Endothelial cell of hepatic sinusoid (primary cell): ENCODE results near the gene EPB41L4A.

Experiments used
- in situ Hi-C: cut with HindIII; loops from 2 replicates; pipeline ENCODE4 v1.10.0; 2017; ENCODE audit warnings: low sequenced_read_pairs

Gene EPB41L4A

DNA sequence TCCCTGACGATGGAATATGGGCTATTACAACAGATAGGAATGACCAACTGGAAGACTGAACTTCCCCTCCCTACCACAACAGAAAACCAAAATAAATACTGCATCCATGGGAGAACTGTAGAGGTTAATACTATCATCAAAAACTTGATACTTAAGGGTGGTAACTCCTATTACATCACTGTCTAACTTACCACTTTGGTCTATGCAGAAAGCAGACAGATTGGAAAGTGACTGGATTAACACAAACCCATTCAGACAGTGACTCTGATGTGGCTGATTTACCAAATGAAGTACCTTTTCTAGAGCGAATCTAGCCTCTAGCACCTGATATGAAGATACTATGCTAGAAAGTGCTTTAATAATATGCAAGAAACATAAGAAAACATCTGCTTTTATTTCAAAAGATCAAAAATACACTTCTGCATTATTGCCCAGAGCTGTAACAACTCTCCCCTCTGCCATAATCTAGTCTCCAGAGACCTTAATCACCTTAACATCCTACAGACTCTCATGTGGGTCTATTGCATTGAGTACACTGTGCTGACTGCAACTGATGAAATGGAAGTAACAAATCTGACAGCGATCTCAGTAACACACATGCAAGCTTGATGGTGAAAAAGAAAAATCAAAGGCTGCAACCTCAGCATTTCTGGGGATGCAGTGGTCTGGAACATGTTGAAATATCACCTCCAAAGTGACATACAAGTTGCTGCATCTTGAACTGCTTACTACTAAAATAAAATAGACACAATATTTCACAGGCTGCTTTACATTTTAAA lies 62.7 kb downstream of the EPB41L4A start:
- in situ Hi-C loops, result no loop called here

DNA sequence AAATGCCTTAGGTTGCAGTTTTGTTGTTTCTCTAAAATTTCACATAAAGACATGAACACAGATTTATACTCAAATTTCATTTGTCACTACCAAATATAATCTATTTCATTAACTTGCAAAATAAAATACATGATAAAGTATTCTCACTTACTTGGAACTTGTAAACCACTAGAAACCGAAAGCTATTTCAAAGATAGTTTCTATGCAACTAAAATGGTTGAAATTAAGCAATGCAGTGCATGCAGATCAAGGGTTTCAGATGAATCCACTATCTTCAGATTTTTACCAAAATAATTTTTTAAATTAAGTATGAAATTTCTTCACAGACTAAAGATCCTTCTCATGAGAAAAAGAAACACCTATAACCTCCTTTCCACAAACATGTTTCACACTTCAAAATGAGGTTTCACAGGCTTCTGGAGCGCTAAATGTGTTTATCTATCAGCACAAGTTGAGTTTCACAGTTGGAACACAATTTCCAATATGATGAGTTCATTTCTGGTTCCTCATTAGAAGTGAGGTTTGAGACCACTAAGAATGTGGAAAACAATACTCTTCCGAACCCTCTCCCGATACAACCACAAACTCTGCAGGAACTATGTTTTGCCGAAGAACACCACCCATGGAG lies 63.9 kb downstream of the EPB41L4A start:
- in situ Hi-C loops, result no loop called here

DNA sequence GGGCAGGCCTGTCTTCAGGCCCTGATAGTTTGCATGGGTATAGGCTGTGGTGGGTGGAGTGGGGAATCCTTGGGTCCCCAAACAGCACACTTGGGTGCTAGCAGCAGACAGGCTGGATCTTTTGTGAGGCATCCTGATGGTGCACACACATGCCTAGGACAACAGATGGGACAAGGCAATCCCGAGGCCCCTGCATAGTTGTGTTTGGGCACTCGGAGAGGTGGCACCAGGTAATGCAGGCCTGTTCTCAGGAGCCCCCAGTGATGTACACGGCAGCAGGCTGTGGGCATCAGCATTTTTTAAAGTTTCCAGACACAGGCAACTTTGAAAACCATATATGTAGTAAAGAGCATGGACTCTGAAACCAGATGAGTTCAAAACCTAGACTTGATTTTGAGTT lies 65.4 kb downstream of the EPB41L4A start:
- in situ Hi-C loops, result no loop called here

DNA sequence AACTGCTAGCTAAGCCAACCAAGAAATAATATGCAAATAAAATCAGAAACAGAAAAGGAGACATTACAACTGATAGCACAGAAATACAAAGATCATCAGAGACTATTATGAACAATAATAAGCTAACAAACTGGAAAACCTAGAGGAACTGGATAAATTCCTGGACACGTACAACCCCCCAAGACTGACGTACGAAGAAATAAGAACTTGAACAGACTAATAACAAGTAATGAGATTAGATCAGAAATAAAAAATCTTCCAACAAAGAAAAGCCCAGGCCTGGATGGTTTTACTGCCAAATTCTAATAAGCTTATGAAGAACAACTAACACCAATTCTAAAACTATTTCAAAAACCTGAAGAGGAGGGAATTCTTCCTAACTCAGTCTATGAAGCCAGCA lies 67.9 kb downstream of the EPB41L4A start:
- in situ Hi-C loops, result no loop called here

DNA sequence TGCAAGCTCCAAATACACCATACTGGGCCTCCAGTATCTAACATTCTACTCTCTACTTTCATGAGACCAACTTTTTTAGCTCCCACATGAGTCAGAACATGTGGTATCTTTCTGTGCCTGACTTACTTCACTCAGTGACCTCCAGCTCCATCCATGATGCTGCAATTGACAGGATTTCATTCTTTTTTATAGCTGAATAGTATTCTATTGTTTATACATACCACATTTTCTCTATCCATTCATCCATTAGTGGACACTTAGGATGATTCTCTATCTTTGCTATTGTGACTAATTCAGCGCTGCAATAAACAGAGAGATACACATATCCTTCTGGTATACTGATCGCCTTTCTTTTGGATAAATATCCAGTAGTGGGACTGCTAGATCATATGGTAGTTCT lies 68.5 kb downstream of the EPB41L4A start:
- in situ Hi-C loops, result no loop called here

DNA sequence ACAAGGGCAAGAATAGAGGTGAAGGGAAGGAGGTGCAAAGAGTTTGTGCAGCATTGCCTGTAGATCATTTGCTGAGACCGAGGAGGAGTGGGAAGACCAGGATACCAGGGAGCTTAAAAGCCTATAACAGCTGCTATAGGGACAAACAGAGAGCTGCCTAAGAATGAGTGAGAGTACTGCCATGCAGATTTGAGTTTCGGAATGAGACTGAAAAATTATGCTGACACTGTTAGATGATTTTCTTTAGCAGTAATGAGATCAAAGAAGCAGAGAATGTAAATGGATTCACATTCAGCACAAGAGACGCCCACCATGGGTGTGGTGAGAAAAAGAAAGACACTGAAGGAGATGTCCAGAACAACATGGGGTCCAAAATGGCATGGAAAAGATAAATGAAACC lies 69.7 kb downstream of the EPB41L4A start:
- in situ Hi-C loops, result no loop called here

DNA sequence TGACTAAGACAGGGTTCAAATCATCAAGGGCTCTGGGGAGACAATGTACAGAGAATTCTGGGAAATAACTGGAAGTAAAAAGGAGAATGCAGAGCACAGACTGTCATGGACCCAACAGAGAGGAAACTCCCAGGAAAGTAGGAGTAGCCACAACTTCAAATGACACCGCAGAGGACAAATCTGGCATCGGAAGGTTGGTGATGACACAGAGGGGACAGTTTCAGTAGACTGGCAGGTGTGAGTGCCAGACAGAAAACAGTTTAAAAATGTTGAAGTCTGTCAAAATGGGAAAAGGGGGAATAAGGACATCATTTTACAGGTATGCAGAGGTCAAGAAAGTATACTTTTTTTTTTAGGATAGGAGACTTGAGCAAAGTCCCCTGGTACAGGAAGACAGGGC lies 70.2 kb downstream of the EPB41L4A start:
- in situ Hi-C loops, result no loop called here

DNA sequence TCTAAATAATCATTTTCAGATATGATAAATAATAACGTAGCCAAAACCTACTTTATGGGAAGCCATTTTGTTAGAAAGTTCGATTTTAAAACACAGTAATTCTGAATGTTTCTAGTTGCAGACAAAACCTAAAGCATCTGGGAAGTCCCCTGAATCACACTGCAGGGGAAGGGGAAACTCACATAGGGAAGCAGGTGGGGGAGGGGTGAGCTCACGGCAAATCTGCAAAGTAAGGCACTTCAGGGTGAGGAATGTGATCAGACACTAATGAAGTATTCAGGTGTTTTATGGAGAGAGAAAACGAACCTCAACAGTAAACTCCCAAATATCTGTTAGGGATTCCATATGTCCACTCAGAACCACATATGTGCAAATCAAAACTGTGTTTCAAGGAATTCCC lies 70.7 kb downstream of the EPB41L4A start:
- in situ Hi-C loops, result no loop called here

DNA sequence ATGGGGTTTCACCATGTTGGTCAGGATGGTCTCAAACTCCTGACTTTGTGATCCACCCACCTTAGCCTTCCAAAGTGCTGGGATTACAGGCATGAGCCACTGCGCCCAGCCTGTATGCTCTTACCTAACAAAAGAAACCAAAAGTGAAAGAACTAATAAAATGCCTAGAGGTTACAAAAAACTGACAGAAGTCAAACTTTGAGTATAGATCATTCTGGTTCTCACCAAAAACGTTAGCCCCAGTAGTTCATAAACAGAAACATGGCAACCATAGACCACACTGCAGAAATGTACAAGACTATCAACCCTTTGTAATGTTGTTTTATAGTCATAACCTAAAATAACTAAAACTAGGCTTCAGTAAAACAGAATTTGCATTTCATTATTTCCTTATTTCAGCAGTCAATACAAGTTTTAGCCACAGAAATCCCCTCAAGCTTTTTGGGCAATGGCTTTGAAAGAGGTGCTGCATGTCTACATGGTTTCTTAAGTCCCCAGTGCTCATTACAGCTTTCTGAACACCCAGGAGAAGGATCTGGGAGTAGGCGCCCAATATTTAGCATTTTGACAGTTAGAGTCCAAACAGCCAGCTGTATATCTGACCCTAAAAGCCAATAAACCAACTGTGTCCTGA lies 72.5 kb downstream of the EPB41L4A start:
- in situ Hi-C loops, result no loop called here

DNA sequence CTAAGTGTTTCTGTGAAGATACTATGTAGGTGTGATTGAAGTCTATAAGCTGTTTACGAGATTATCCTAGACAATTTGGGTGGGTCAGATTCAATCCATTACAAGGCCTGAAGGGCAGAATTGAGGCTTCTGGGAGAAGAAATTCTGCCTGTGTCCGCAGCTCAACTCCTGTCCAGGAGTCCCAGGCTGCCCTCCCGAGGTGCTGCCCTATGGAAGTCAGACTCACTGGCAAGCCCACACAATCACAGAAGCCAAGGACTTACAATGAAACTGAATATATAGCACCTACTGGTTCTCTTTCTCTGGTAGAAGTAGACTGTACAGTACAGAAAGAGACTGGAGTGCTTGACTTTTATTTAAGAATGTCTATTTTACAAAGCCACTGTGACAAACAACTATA lies 74.5 kb downstream of the EPB41L4A start:
- in situ Hi-C loops, result no loop called here

DNA sequence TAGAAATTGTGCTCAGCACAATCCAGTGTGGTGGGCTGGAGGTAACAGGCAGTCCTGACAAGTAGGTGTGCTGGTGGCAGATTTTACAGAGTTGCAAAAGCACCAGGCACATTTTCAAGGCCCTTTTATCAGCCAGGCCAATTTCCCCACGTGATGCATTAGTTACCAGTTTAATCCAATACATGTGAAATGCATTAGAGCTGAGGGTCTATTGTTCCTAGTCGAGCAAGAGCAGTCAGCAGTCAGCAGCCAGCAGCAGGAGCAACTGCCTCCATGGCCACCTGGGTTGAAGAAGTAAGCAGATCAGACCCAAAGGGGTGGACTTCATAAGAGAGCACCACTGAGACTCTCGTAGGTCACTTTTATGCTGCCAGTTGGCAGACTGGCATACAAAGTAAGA lies 76.7 kb downstream of the EPB41L4A start:
- in situ Hi-C loops, result no loop called here

DNA sequence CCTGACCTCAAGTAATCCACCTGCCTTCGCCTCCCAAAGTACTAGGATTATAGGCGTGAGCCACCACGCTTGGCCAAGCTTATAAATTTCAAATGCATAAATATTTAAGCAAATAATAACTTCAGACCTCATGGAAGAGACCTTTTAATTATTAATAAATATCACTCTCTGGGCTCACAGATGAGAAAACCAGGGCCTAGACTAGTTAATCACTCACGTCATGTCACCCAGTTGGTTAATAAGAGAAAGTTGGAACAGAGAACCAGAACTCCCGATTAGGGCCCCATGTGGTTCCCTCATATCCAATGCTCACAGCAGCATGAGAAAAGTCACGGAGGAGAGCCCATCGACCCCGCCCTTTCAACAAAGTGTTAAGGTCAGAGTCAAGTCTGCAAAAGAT lies 79.3 kb downstream of the EPB41L4A start:
- in situ Hi-C loops, result no loop called here

DNA sequence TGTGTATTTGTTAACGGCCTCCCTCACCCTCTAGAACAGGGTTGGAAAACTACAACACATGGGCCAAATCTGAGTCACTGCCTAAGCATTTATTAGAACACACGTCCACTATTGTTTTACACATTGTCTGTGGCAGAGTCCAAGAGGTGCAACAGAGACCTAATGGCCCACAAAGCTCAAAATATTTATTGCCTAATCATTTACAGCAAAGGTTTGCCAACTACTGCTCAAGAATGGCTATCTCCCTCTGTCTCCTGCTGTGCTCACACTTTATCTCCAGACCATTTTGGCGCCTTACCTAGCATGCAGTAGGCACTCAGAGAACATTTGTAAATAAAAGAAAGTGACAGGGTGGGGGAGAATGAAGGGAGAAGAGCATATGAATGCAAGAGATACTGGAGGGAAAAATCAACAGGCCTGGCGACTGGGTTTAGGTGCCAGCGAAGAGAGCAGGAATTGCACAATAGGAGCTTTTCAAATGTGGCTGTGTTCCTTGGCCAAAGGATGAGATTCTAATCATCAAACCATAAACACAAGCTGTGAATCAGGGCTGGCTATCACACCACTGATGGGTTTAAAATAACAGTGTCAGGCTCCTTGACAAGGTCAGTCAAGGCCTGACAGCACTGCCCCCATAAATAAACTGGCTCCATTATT lies 80.3 kb downstream of the EPB41L4A start:
- in situ Hi-C loops, result no loop called here

DNA sequence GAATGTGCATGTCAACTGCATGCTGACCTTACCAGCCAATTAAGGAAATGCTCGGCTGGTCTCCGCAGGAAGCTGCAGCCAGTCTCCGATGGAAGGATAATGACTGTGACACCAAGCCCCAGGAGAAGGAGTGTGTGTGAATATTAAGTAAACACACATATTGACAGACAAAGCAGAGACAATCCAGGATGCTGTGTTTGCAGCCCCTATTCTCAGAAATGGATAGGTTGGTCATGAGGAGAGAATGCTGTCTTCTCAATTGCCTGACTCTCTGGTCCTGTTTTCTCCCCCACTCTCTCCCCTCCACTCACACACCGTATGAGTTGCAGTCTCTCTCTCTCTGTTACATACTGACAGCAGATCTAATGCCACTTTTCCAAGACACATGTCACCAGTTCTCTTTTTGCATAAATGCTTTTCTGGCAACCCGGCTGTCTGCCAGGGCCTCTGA lies 85.7 kb downstream of the EPB41L4A start:
- in situ Hi-C loops, result no loop called here

DNA sequence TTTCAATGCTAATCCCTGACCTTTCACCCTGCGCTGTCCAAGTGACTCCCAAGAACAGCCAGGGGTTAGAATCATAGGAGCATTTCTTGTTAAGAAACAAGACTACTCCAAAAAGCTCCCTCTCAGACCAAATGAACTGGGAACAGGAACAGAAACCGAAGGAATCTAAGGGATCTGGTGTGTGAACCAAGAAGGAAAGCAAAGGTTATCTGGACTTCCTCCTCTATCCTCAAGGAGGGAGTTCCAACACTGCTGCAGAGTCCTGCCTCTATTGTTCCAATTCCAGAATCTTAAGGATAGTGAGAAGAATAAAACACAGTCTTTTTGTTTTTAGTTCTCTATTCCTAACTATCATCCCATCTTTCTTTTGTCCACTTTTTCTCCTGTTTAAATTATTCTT lies 87.2 kb downstream of the EPB41L4A start:
- in situ Hi-C loops, result no loop called here

DNA sequence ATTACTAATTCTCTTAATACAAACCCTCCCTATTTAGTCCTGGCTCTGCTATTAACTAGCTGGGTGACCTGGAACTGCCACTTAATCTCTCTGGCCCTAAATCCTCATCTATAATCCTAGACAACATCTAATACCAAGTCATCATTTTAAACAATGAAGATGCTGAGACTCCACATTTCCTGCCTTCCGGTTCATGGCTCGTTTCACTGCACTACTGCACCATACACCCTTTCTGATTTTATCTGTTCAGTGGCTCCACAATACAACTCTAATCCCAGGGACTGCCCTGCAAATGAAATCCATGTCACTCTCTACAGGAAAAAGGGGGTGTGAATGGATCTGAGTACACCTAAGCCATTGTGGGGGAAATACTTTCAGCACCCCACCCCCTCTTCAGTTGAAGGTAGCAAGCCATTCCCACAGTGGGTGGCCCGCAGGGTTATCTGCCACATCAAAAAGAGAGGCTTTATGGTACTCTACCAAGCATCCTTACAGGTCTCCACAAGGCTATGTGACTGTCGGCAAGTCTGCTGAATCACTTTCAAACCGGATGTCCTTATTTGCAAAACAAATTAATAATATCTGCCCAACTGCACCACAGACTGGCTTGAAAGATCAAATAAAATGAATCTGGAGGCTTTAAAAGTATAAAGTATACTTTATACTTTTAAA lies 89.5 kb downstream of the EPB41L4A start:
- in situ Hi-C loops, result no loop called here

DNA sequence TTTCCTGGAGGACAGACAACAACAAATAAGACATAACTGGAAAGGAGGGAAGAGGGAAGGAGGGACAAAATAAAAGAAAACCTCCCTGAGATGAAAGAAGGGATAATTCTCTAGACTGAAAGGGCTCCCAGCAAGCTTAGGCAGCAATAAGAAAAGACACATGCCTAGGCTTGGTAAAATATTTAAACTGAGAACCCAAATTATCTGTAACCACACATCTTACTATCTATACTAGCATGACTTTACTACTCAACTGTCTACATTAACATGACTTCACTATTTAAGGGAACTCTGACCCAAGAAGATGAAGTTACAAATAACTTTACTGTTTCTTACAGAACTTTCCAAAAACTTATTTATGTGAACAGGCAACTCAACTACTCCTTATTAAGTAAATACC lies 95.9 kb downstream of the EPB41L4A start:
- in situ Hi-C loops, result no loop called here

DNA sequence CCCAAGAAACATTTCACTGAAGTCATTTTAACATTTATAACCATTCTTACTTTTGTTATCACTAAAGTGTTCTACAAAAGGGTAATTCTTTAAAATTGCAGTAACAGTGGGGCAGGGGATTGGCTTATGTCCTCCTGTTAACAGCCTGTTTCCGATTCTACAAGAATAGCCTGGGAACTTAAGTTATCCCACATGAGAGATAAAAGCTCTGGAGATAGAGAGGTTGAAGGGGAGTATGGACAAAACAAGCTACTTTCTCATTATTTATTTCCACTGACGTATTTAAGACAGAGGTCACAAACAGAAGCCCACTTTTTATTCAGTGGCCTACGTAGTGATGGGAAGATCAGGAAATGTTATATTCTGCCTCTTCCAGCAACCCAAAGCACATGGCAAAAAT lies 98.7 kb downstream of the EPB41L4A start:
- in situ Hi-C loops, result no loop called here

DNA sequence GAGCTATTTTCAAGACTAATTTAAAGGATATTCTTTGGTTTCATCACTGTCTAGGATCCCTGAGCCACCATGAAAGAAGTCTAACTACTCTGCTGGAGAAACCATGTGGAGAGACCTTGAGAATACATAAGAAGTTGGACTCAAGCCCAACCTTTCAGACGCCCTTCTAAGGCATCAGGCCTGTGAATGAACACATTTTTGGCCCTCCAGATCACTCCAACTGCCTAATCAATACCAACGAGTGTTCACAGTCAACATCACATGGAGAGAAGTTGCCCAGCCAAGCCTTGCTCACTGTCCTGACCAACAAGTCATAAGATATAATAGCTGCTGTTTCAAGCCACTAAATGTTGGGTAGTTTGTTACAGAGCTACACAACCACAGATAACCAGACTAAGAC lies 100.7 kb downstream of the EPB41L4A start:
- in situ Hi-C loops, result no loop called here

DNA sequence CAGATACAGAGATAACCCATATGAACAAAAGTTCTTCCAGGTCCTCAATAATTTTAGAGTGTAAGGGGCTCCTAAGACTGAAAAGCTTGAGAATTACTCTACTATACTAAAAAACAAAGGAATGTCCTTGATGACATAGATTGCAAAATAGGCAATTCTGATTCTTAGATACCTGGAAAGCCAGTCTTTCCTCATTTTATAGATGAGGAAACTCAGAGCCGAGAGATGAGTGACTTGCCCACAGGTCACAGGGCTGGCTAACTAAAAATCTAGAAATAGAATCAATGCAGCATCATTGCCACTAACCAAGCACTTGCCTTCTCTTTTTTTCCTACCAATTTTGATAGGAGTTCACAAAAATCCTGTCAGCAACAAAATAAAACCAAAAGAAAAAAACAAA lies 101.2 kb downstream of the EPB41L4A start:
- in situ Hi-C loops, result no loop called here

DNA sequence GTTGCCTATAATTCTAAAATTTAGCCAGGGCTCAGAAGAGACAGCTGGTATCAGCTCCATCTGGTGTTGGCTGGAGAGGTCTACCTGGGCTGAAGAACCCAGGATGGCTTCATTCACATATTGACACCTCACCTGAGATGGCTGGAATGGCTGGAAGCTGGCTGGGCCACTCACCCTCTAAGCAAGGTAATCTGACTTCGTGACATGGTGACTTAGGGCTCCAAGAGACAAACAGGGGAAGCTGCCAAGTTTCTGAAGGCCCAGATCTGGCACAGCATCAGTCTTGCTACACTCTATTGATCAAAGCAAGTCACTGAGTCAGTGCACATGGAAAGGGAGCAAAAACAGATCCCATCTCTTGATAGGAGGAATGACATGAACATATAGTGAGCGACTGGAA lies 102.3 kb downstream of the EPB41L4A start:
- in situ Hi-C loops, result no loop called here
